CD4-positive, alpha-beta T cell treated with Interleukin-1 beta for 1 hour (primary cell): ENCODE results near the gene ITIH5.

Source experiments
- DNase-seq, 2 donors: peaks; one replicate each; pipeline ENCODE4 v3.0.0-alpha.2; 2020 to 2022

Gene ITIH5

DNA sequence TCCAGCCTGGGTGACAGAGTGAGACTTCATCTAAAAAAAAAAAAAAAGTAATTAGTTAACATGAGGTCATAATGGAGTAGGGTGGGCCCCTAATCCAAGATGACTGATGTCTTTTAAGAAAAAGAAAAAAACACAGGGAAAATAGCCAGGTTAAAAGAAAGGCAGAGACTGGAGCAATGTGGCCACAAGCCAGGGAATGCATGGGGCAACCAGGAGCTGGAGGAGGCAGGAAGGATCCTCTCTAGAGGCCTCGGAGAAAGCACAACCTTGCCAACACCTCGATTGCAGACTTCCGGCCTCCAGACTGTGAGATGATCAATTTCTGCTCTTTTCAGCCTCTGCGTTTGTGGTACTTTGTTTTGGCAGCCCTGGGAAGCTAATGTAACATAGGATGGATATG is 121.5 kb downstream of the ITIH5 start:
- DNase-seq, result no peak

GRCh38 chr10:7544203-7544602 is 122.6 kb downstream of the ITIH5 start:
- DNase-seq, result no peak

DNA sequence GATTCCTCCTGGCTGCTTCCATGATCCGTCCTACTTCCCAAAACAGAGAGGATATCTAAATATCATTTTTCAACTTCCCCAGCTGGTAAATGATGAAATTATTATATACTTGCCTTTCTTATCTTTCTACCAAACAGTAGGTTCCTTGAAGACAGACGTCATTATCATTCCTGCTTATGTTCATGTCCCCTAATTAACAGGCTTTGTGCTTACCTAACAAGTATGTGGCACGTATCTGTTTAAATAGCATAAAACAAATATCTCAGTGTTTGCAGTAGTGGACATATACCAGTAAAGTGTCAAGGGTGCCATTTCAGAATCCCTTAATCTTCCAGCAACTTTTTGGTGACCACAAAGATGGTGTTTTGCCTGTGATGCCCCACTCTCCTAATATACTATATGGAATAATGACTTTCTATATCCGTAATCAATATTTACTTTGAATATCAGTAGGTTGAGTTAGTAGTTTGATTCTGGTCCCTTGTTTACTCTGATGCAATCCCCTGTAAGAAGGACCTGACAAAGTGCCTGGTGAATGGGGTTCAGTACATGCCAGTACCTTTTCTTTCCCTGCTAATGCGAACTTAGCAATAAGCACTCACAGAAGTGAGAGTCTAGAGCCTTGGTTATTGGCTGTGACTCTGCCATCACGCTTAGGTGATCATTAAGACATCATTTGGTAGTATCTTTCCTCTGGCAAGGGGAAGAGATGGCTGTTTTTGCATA is 124.4 kb downstream of the ITIH5 start:
- DNase-seq, result no peak

GRCh38 chr10:7541137-7542087 is 125.4 kb downstream of the ITIH5 start:
- DNase-seq, result no peak

GRCh38 chr10:7538970-7539654 is 127.7 kb downstream of the ITIH5 start:
- no peak for DNase-seq

GRCh38 chr10:7537126-7537525 is 129.6 kb downstream of the ITIH5 start:
- DNase-seq, result no peak

GRCh38 chr10:7534480-7534852 is 132.3 kb downstream of the ITIH5 start:
- DNase-seq, result no peak

DNA sequence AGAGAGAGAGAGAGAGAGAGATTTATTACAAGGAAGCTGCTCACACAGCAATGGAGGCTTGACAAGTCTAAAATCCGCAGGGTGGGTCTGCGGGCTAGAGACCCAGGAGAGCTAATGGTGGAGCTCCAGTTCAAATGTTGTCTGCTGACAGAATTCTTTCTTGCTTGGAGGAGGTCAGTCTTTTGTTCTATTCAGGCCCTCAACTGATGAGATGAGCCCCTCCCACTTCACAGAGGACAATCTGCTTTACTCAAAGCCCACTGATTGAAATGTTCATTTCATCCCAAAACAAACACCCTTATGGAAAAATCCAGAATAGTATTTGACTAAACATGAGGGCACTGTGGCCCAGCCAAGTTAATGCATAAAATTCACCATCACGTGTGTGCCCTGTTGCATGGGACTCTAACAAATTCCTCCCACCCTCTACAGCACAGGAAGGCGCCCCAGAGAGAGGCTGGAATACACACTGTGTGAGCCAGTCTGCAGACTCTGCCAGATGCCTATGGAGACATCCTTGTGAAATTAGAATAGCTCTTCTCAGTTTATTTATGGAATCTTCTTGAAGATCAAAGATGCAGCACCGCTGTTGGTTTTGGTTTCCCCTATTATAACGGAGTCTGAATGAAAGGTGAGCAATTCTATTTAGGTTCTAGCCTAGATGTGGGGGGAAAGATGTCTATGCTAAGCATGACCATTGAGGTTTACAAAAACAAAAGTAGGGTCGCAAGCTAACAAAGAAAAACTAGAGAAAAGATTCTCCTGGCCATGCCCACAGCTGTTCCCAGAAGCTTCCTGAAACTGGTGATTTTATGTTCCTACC is 132.9 kb downstream of the ITIH5 start:
- DNase-seq, result no peak

DNA sequence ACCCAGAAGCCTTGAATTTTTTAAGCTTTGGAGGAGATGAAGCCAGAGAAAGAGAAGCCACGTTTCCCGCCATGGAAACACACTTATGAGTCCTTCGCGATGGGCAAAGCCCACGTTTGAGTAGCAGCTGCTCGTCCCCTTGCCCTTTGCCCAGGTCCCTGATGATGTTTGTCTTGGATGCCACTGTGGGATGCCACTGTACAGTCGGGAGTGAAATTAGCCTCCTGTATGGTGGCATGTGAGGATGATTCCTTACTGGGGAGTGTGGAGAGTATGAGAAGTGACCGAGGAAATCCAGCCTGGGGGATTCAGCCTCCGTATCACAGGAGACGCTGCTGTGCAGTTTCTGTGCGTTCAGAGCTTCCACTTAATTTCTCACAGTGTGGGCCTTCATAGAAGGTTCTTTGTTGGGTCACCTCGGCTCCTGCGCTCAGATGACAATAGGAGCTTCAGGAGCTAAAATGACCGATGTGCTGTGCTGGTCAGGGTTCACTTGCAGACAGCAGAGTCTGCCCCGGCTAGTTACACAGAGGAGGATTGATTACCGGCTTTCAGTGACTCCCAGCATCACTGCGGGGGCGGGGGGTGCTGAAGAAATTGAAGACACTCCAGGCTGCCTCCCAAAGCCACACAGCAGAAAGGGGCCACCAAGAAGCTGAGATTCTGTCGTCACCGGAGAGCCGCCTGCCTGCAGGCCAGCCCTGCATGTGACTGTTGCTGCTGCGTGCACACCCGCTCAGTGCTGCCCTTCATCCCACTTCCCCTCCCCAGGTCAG is 133.9 kb downstream of the ITIH5 start:
- no peak for DNase-seq

GRCh38 chr10:7529638-7530037 is 137.1 kb downstream of the ITIH5 start:
- no peak for DNase-seq

GRCh38 chr10:7527468-7527867 is 139.3 kb downstream of the ITIH5 start:
- no peak for DNase-seq

DNA sequence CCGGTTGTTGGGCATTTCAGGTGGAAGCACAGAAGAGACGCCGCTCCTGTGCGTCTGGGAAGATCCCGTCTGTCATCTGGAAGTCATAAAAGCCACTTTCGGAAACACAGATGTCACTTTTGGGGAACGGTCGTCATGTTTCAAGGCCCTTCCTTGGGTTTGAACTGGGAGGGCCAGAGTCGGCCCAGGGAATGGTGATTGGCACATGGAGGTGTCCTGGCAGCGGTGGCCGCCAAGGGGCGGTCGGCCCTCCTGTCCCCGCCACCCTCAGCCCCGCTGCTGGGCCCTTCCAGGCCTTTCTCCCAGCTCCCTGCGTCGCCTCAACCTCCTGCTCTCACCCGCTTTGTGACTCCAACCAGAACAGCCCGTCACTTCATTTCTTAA is 140.8 kb downstream of the ITIH5 start:
- no peak for DNase-seq

DNA sequence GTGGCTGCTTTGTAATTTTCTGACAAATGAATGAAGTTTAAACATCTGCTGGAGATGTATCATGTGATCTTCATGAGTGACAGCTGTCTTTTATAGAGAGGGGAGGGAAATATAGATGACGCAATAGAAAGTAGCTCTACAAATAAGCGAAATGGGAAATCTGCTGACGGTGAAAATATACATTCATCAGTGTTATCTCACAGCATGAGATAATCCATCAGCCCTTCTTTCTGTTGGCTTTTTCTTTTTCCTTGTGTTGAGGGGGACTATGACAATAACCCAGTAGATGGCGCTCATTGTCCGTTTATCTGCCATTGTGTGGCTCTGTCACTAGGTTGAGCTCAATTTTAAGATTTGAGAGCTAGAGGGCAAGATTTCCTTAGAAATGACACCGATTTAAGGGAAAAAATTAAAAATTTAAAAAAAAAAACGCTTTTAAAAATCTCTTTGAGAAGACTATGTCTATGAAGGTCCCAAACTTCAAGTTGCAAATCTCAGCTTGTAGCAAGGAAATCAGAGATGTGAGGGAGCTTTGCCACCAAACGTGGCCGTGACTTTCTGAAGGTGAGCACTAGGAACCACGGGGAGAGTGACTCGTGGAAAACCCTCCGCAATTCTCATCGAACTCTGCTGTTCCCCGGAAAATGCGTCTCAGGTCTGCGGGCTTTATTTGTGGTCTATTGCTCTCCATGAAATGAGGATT is 141.3 kb downstream of the ITIH5 start:
- DNase-seq, result peak; percentile 50 to 70

GRCh38 chr10:7523656-7524055 is 143.1 kb downstream of the ITIH5 start:
- DNase-seq, result no peak

DNA sequence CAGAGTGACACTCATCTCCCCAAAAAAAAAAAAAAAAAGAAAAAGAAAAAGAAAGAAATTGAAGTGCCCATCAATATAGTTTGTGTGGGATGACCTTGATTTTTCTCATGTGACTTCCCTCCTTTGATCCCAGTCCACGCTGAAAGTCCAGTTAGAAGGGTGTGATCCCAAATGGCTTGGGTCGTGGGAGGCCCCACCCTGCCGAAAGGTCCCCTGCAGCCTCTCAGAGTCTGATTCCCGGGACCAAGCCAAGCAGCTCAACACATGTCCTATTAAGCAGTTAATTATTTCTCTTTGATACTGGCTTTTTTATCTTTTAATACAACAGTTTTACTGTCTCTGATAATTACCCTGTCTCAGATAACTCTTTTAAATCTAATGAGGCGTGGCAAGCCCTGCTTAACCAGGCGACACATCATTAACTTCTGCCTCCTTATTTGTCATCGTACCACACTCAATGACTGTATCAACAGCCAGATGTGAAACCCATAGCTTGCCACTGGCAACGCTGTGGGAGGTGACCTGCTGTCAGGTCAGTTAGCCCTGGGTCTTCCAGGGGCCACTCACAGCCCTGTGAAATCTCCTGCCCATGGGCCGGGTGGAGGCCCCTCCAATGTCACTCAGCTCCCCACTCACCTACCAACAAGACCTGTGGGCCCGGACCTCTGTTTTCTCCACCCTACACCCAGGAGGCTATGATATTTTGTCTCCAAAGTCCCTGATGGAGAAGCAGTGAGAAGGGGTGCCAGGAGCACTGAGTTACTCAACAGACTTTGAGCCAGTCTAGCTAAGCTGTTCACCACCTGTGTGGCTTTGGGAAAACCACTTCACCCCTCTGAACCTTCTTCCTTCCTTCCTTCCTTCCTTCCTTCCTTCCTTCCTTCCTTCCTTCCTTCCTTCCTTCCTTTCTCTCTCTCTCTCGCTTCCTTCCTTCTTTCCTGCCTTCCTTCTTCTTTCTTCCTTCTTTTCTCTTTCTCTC is 146.0 kb downstream of the ITIH5 start:
- no peak for DNase-seq

- DNase-seq, result no peak
Observed at GRCh38 chr10:7519351-7519750, 147.4 kb downstream of the ITIH5 start.

GRCh38 chr10:7518693-7519092 is 148.1 kb downstream of the ITIH5 start:
- no peak for DNase-seq

DNA sequence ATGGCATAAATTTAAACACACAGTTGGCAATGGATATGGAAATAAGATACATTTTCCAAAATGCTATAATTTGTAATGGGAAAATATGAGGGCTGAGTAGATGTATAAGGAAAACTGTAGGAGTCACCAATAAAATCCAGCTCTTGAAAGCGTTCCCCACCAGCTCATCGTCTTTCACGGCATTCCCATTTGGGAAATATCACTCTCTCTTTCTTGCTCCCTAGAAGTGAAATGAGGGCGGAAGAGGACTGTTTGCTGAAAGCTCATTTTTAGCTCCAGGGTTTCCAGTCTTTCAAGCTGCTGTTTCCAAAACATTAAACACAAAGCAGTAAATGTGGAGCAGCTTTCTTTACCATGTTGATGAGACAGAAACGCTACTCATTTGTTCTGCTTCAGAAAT is 151.3 kb downstream of the ITIH5 start:
- no peak for DNase-seq

GRCh38 chr10:7513936-7514335 is 152.8 kb downstream of the ITIH5 start:
- no peak for DNase-seq

DNA sequence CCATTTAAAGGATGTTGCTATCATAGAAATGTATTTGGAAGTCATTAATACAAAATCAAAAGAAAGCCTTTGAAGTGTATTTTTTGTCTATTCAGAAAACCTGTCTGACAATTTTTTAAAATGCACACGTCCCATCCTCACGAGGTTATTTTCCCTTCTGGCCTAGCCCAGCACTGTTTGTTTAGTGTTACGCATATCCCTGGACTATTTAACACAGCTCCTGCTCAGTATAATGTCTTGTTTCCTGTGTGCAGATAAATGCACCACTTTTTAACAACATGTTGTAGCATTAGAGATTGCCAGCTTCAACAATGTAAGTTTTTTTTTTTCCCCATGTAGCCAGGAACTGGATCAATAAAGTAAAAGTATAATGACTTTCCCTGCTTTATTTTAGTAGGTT is 153.3 kb downstream of the ITIH5 start:
- DNase-seq, result no peak
